ENCODE measurements around the gene ANKMY1. TPM values are rescaled to one million over a fixed set of nuclear protein-coding genes. Genes with fewer than 3 reads are reported as not detected.
A peak's percentile ranks its signal among the peaks of the same experiment; 100 is the strongest.

The ANKMY1 gene
- total RNA-seq, 1 donor from 2014 or later = 13.0 TPM

GRCh38 chr2:240505910-240506309 is 51.9 kb downstream of the ANKMY1 start:
- no peaks in the 10 kb centered on the region for H3K9me3 Mint-ChIP-seq
- no peak overlapping the region for H3K4me3 Mint-ChIP-seq
- DNase-seq (ENCODE audit: low read depth, low spot score) = no peak
- no peaks in the 10 kb centered on the region for H3K27me3 Mint-ChIP-seq (ENCODE audit: low read depth)
- no peak for TF ChIP-seq CTCF (conservative IDR thresholded peaks at IDR 0.05)
- no peaks in the 10 kb centered on the region for H3K4me1 Mint-ChIP-seq
- peaks cover 9% of the 10 kb centered on the region for H3K36me3 Mint-ChIP-seq (ENCODE audit: low read depth)
- no peak overlapping the region for H3K27ac Mint-ChIP-seq (ENCODE audit: unreplicated experiment)

GRCh38 chr2:240503848-240504247 is 53.9 kb downstream of the ANKMY1 start:
- DNase-seq (ENCODE audit: low read depth, low spot score) = no peak
- no peaks in the 10 kb centered on the region for H3K27me3 Mint-ChIP-seq (ENCODE audit: low read depth)
- H3K4me3 Mint-ChIP-seq = no peak overlapping the region
- no peaks in the 10 kb centered on the region for H3K9me3 Mint-ChIP-seq
- no peaks in the 10 kb centered on the region for H3K4me1 Mint-ChIP-seq
- no peak overlapping the region for H3K27ac Mint-ChIP-seq (ENCODE audit: unreplicated experiment)
- TF ChIP-seq CTCF (conservative IDR thresholded peaks at IDR 0.05) = no peak
- H3K36me3 Mint-ChIP-seq (ENCODE audit: low read depth) = peaks cover 4% of the 10 kb centered on the region

- no peak for TF ChIP-seq CTCF (conservative IDR thresholded peaks at IDR 0.05)
- Mint-ChIP-seq H3K27ac (ENCODE audit: unreplicated experiment) (no peak overlapping the region), H3K9me3 (no peaks in the 10 kb centered on the region), H3K36me3 (ENCODE audit: low read depth) (no peaks in the 10 kb centered on the region), H3K4me1 (no peaks in the 10 kb centered on the region), H3K4me3 (no peak overlapping the region), H3K27me3 (ENCODE audit: low read depth) (no peaks in the 10 kb centered on the region)
- no peak for DNase-seq (ENCODE audit: low read depth, low spot score)
Observed at GRCh38 chr2:240503375-240503774, 54.4 kb downstream of the ANKMY1 start.

- DNase-seq (ENCODE audit: low read depth, low spot score) = no peak
- no peak for TF ChIP-seq CTCF (conservative IDR thresholded peaks at IDR 0.05)
- H3K4me3 Mint-ChIP-seq = no peak overlapping the region
- no peaks in the 10 kb centered on the region for H3K27me3 Mint-ChIP-seq (ENCODE audit: low read depth)
- peaks cover under 1% of the 10 kb centered on the region for H3K36me3 Mint-ChIP-seq (ENCODE audit: low read depth)
- no peaks in the 10 kb centered on the region for H3K4me1 Mint-ChIP-seq
- no peaks in the 10 kb centered on the region for H3K9me3 Mint-ChIP-seq
- H3K27ac Mint-ChIP-seq (ENCODE audit: unreplicated experiment) = peak overlapping the region; percentile 27
Observed at GRCh38 chr2:240502430-240503121, 55.2 kb downstream of the ANKMY1 start.

- Mint-ChIP-seq H3K36me3 (ENCODE audit: low read depth) (peaks cover 4% of the 10 kb centered on the region), H3K4me1 (no peaks in the 10 kb centered on the region), H3K27ac (ENCODE audit: unreplicated experiment) (peak overlapping the region; percentile 27), H3K9me3 (no peaks in the 10 kb centered on the region), H3K4me3 (no peak overlapping the region), H3K27me3 (ENCODE audit: low read depth) (no peaks in the 10 kb centered on the region)
- TF ChIP-seq CTCF (conservative IDR thresholded peaks at IDR 0.05) = no peak
- DNase-seq (ENCODE audit: low read depth, low spot score) = no peak
Observed at GRCh38 chr2:240502059-240502429, 55.7 kb downstream of the ANKMY1 start.

All from neural crest cell (in vitro differentiated cells).